Transverse colon (tissue), 4 donors: ENCODE results near the gene MCCC2. TPM values are rescaled to one million over a fixed set of nuclear protein-coding genes. Genes with fewer than 3 reads are reported as not detected.
"Not testable (repeated sequence)": the region's sequence is repeated elsewhere in the genome, so short reads cannot be mapped to it uniquely, and the experiment has no call there.

Experiments
- DNase-seq: peaks from one replicate; pipeline ENCODE4 v3.0.0-alpha.2; 2019
- H3K27ac ChIP-seq, 4 donors: fragments of 200-600 bp; sonication (generic); 2 replicates each; pipeline ENCODE4 v1.5.1; 2016 to 2018; ENCODE audit warnings: inconsistent platforms in 4 of 4
- H3K27me3 ChIP-seq: fragments of 200-600 bp; sonication (generic); 2 replicates; pipeline ENCODE4 v1.5.1; 2017; ENCODE audit warnings: inconsistent platforms
- H3K36me3 ChIP-seq, 4 donors: fragments of 200-600 bp; sonication (generic); 2 replicates each; pipeline ENCODE4 v1.5.1; 2017 to 2019; ENCODE audit warnings: inconsistent platforms in 4 of 4
- H3K4me1 ChIP-seq, 4 donors: fragments of 200-600 bp; sonication (generic); 2 replicates each; pipeline ENCODE4 v1.5.1; 2017 to 2020; ENCODE audit warnings: inconsistent platforms in 4 of 4
- H3K4me3 ChIP-seq, 4 donors: fragments of 200-600 bp; sonication (generic); 1 replicate in 1 of 4; 2 replicates in 3 of 4; pipeline versions ENCODE4 v1.5.1 to v1.6.1; 2017 to 2019; ENCODE audit warnings: inconsistent platforms in 4 of 4
- H3K9me3 ChIP-seq, 2 donors: fragments of 200-600 bp; sonication (generic); 2 replicates each; pipeline ENCODE4 v1.5.1; 2017 to 2019; ENCODE audit warnings: inconsistent platforms in 2 of 2
- CTCF ChIP-seq, 5 experiments: fragments of 200-600 bp in 3 of 5; fragments of 450-650 bp in 2 of 5; sonication (generic) in 3 of 5; IDR thresholded peaks; 1 replicate in 2 of 5; 2 replicates in 3 of 5; pipeline ENCODE4 v1.5.1; 2016 to 2017; ENCODE audit warnings: antibody characterized with exemption in 5 of 5, inconsistent platforms in 3 of 5, mild to moderate bottlenecking in 2 of 5, moderate library complexity in 1 of 5
- EP300 ChIP-seq: sonication (generic); formaldehyde crosslinking; IDR thresholded peaks from one replicate; pipeline ENCODE4 v1.6.1; 2017; ENCODE audit warnings: antibody characterized with exemption, low read depth
- POLR2A ChIP-seq: fragments of 450-650 bp; IDR thresholded peaks from one replicate; pipeline ENCODE4 v1.6.1; 2016; ENCODE audit warnings: antibody characterized with exemption, mild to moderate bottlenecking, moderate library complexity
- POLR2AphosphoS5 ChIP-seq, 3 donors: sonication (generic); formaldehyde crosslinking; IDR thresholded peaks; one replicate each; pipeline ENCODE4 v1.6.1; 2016; ENCODE audit warnings: antibody characterized with exemption in 3 of 3
- WGBS, 2 donors: methylation state at CpG; one replicate each; pipeline ENCODE4 v1.1.5; 2018; ENCODE audit warnings: low coverage in 1 of 2; 5-methylcytosine and 5-hydroxymethylcytosine counted together
- in situ Hi-C, 4 donors: fragments of 200-750 bp; cut with MboI; loops; one replicate each; pipeline versions ENCODE4 v1.15.0 to v1.15.1; 2017; ENCODE audit warnings: low sequenced_read_pairs in 3 of 4, low pct_ligation_motif_present in 1 of 4, low pct_unique_long_range_greater_than_20kb in 1 of 4
- intact Hi-C: fragments of 100-400 bp; cut with DNase I; formaldehyde crosslinking; loops from one replicate; pipeline ENCODE4 v1.15.1; 2023; ENCODE audit warnings: low total_unique reads
- total RNA-seq, 4 donors: library from RNA; depleted of rRNA; stranded (reverse); fragments of >200 nt; gene quantifications; one replicate each; pipeline ENCODE4 v1.1.0, GENCODE V29; 2016

Gene MCCC2
- total RNA-seq, 4 donors from 2014 or later, result 23.2 to 61.5 (median 43.9) TPM

DNA sequence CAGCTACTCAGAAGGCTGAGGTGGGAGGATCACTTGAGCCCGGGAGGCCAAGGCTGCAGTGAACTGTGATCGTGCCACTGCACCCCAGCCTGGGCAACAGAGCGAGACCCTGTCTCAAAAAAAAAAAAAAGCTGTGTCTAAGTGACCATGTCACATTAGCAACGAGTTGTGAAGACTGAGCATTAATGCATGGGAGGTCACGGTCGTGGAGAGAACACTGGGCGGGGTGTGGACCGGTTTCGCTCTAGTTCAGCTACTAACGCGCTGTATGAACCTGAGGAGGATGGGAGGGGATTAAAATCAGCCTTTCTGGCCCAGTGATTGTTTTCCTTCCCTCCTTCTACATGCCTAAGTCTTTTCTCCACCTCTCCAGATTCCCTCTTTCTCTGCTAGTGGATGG is 75.2 kb downstream of the MCCC2 start:
- Histone ChIP-seq H3K4me3 (no peak overlapping the region), H3K27ac (no peak overlapping the region), H3K9me3 (no peaks in the 10 kb centered on the region), H3K4me1 (no peaks in the 10 kb centered on the region), H3K27me3 (no peaks in the 10 kb centered on the region), H3K36me3 (peaks cover 0 to 6% (median 2%) of the 10 kb centered on the region in 4 donors)
- TF ChIP-seq CTCF (IDR thresholded peaks at IDR 0.05) (no peak), EP300 (no peak), POLR2AphosphoS5 (IDR thresholded peaks at IDR 0.05) (no peak), POLR2A (no peak)
- DNase-seq, result no peak
- 91 to 98% methylated on average over 8 to 11 of the region's 11 CpGs for WGBS, 2 donors
- in situ Hi-C loops, result loop anchor here in 1 of 4 donors (10.0 kb wide), 1 partner anchor 92 kb away; no protein-coding TSS in a partner anchor
- intact Hi-C loops, result no loop called here

- WGBS, 2 donors, result 62 to 84% methylated on average over 3 to 6 of the region's 6 CpGs
- no peaks in the 10 kb centered on the region for H3K9me3 ChIP-seq
- TF ChIP-seq CTCF (IDR thresholded peaks at IDR 0.05) (no peak), POLR2A (no peak), EP300 (no peak), POLR2AphosphoS5 (IDR thresholded peaks at IDR 0.05) (no peak)
- intact Hi-C loops (no loop called here), in situ Hi-C loops (loop anchor here in 1 of 4 donors (10.0 kb wide), 1 partner anchor 91 kb away; no protein-coding TSS in a partner anchor)
- no peaks in the 10 kb centered on the region for H3K4me1 ChIP-seq
- H3K27ac ChIP-seq, result no peak overlapping the region
- H3K4me3 ChIP-seq, result no peak overlapping the region
- peaks cover 0 to 1% (median 0%) of the 10 kb centered on the region in 4 donors for H3K36me3 ChIP-seq
- H3K27me3 ChIP-seq, result no peaks in the 10 kb centered on the region
- DNase-seq, result no peak
Measured at GRCh38 chr5:71663191-71663969, 76.2 kb downstream of the MCCC2 start.

GRCh38 chr5:71664615-71665014 is 77.5 kb downstream of the MCCC2 start:
- WGBS, 2 donors, result 83 to 100% methylated on average over 1 to 3 of the region's 3 CpGs

DNA sequence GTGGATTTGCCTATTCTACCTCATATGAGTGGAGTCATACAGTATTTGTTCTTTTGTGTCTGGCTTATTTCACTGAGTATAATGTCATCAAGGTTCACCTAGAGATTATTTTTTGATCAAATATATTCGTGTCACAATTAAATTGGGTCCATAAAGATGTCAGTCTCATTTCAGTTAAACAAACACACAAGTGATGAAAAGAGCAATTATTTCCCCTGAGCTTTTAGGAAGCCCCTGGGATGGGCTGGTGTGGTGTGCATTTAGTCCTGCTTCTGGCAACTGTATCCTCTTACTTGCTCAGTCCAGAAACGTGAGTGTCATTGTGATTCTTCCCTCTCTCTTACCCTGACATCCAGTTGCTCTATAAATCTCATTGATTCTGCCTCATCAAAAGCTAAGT is 79.2 kb downstream of the MCCC2 start:
- no peaks in the 10 kb centered on the region for H3K36me3 ChIP-seq
- H3K27ac ChIP-seq, result no peak overlapping the region
- DNase-seq, result no peak
- no peak for TF ChIP-seq EP300
- TF ChIP-seq POLR2A, result no peak
- TF ChIP-seq POLR2AphosphoS5 (IDR thresholded peaks at IDR 0.05), result no peak
- no peak for TF ChIP-seq CTCF (IDR thresholded peaks at IDR 0.05)
- H3K4me3 ChIP-seq, result no peak overlapping the region
- intact Hi-C loops, result no loop called here
- no peaks in the 10 kb centered on the region for H3K27me3 ChIP-seq
- WGBS, 2 donors, result 0 to 34% methylated on average over 1 to 2 of the region's 2 CpGs
- in situ Hi-C loops, result loop anchor here in 1 of 4 donors (10.0 kb wide), 1 partner anchor 88 kb away; no protein-coding TSS in a partner anchor
- no peaks in the 10 kb centered on the region for H3K4me1 ChIP-seq
- H3K9me3 ChIP-seq, result no peaks in the 10 kb centered on the region

More at GRCh38 chr5:71664615-71665014, 77.5 kb downstream of the MCCC2 start:
- H3K4me3 ChIP-seq, DNase-seq, H3K9me3 ChIP-seq, intact Hi-C loops, H3K27ac ChIP-seq, H3K36me3 ChIP-seq, H3K4me1 ChIP-seq, H3K27me3 ChIP-seq: not testable (repeated sequence)
- in situ Hi-C loops, result loop anchor here in 1 of 4 donors (10.0 kb wide), 1 partner anchor 90 kb away; no protein-coding TSS in a partner anchor
